Urinary bladder (tissue), 4 donors: Measurements from ENCODE around the gene TMOD1. TPM values are rescaled to one million over a fixed set of nuclear protein-coding genes. Genes with fewer than 3 reads are reported as not detected.
"Not testable (repeated sequence)": the region's sequence is repeated elsewhere in the genome, so short reads cannot be mapped to it uniquely, and the experiment has no call there.

Experiments used
- DNase-seq: peaks from one replicate; pipeline ENCODE4 v3.0.0-alpha.2; 2015; ENCODE audit errors: extremely low spot score
- H3K27ac ChIP-seq: one replicate; pipeline ENCODE4 v1.5.1; 2013; ENCODE audit warnings: low read depth, mild to moderate bottlenecking, moderate library complexity
- H3K36me3 ChIP-seq: one replicate; pipeline ENCODE4 v1.6.1; 2013; ENCODE audit warnings: mild to moderate bottlenecking, moderate library complexity; ENCODE audit not compliant: insufficient read depth
- H3K4me1 ChIP-seq: one replicate; pipeline ENCODE4 v1.6.1; 2013; ENCODE audit warnings: mild to moderate bottlenecking, moderate library complexity; ENCODE audit not compliant: insufficient read depth
- H3K4me3 ChIP-seq: one replicate; pipeline ENCODE4 v1.5.1; 2013; ENCODE audit warnings: low read depth, low read length
- WGBS: extraction: QIAGEN DNeasy Blood & Tissue Kit; methylation state at CpG from one replicate; pipeline ENCODE4 v1.1.7; 2013; 5-methylcytosine and 5-hydroxymethylcytosine counted together
- polyA plus RNA-seq: library from polyadenylated mRNA; stranded (reverse); fragments of 200-250 nt; gene quantifications from one replicate; pipeline ENCODE4 v1.2.3, GENCODE V29; 2013
- total RNA-seq: library from RNA; depleted of rRNA; stranded (reverse); fragments of >200 nt; gene quantifications from one replicate; pipeline ENCODE4 v1.2.3, GENCODE V29; 2014
- donor health status: healthy with polysubstance abuse.
- donor health status: healthy.

TMOD1 gene
- total and polyA plus RNA-seq, 2 donors, result 9.3 to 36.6 TPM

DNA sequence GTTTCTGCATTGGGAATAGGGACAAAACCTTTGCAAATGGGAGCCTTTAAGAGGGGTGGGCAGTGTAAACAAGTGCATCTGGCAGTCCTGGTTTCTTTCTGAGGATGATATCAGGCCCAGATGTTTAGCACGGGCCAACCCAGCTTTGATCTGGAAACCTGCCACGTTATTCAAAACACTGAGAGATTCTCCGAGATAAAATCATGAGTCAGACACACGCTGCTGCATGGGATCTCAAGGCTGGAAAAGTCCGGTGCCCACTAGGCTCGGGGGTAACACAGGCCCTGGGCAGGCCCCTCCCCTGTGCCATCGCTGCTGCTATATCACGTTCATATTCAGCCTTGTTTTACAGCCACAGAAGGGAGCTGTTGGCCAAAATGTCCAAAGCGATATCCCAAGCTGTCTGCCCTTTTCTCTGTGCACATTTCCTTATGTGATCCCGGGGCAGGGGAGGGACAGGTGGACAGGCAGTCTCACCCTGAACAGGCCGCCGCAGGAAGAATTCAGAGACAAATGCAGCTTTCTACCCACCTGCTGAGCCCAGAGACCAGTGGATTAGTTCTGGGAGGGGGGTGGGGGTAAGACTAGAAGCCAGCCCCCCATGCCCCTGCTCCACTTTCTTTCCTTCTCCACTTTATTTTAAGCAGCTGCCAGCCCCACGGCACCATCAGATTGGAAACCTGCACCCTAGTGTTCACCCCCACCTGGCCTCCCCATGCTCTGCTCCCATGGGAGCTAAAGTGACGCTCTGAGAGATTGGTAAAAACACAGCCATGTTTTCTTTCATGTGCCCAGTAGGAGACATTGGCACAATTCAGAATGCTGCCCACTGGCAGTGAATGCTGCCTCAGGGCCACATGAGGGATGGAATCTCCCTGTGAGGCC lies 63.1 kb downstream of the TMOD1 start:
- H3K27ac ChIP-seq, result no peak overlapping the region
- 23% methylated on average over 14 of the region's 14 CpGs for WGBS
- no peak overlapping the region for H3K4me3 ChIP-seq
- H3K4me1 ChIP-seq, result peaks cover 4% of the 10 kb centered on the region
- H3K36me3 ChIP-seq, result peaks cover under 1% of the 10 kb centered on the region
- DNase-seq, result no peak

DNA sequence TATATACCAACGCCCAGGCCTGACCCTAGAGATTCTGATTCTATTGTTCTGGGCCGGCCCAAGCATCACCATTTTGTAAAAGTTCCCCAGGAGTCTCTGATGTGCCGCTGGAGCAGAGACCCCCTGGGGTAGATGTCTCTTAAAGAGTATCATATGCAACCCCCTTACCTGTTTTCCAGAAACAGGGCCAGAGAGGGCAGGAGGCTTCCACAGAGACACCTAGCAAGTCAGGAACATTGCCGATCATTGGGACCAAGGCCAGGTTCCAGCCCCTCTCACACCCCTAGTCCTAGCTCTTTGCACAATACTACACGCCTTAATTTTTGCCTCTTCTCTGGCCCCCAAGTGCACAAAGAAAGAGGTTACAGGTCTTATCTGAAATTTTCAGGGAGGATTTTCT lies 63.8 kb downstream of the TMOD1 start:
- Histone ChIP-seq H3K4me3 (no peak overlapping the region), H3K4me1 (peaks cover 4% of the 10 kb centered on the region), H3K27ac (no peak overlapping the region), H3K36me3 (peaks cover 2% of the 10 kb centered on the region)
- no peak for DNase-seq
- WGBS, result 89% methylated on average over 5 of the region's 5 CpGs

DNA sequence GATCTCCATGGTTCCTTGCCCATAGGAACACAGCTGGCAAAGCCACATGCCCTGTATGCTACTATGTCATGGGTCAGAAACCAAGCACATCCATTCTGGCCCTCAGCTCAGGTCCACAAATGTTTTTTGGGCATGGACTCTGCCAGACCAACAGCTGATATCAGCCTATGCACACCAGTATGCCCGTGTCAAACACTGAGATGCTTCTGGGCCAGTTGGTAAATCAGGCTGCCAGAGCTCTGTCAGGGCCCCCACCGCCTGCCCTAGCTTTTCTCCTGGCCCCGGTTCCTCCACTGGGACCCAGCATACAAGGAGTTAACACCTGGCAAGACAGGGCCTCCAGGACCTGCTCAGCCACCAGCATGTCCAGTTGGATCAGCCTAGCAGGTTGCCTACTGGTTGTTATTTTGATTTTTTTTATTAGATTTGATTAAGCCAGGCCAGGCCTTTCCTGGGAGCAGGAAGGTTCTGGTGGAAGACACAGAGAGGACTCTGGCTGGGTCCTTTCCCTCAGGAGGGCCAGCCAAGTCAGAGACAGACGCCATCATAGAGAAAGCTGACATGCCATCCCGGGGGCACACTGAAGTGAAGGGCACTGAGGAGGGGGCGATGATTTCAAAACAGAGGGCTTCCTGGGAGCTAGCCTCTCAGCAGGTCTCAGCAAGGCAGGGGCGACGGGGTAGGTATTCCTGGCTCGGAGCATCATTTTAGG lies 65.9 kb downstream of the TMOD1 start:
- Histone ChIP-seq H3K4me3 (no peak overlapping the region), H3K4me1 (peaks cover 4% of the 10 kb centered on the region), H3K36me3 (peaks cover 2% of the 10 kb centered on the region), H3K27ac (no peak overlapping the region)
- DNase-seq, result no peak
- 87% methylated on average over 9 of the region's 9 CpGs for WGBS

DNA sequence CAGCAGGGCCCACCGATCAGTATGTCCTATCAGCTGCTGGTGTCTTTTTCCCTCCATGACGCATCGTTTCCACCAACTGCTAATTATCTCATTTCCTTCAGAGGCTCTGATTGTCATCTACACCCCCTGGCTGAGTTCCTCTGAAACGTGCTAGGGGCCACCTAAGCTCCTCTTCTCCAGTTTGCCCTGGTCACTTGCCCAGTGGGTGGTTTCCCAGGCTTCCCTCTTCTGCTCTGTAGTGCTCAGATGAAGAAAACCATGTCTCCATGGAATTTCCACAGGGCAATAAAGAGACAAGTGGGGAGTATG lies 66.4 kb downstream of the TMOD1 start:
- no peak overlapping the region for H3K4me3 ChIP-seq
- 68% methylated on average over 4 of the region's 4 CpGs for WGBS
- peaks cover 4% of the 10 kb centered on the region for H3K4me1 ChIP-seq
- no peak for DNase-seq
- no peak overlapping the region for H3K27ac ChIP-seq
- H3K36me3 ChIP-seq, result peaks cover 2% of the 10 kb centered on the region

DNA sequence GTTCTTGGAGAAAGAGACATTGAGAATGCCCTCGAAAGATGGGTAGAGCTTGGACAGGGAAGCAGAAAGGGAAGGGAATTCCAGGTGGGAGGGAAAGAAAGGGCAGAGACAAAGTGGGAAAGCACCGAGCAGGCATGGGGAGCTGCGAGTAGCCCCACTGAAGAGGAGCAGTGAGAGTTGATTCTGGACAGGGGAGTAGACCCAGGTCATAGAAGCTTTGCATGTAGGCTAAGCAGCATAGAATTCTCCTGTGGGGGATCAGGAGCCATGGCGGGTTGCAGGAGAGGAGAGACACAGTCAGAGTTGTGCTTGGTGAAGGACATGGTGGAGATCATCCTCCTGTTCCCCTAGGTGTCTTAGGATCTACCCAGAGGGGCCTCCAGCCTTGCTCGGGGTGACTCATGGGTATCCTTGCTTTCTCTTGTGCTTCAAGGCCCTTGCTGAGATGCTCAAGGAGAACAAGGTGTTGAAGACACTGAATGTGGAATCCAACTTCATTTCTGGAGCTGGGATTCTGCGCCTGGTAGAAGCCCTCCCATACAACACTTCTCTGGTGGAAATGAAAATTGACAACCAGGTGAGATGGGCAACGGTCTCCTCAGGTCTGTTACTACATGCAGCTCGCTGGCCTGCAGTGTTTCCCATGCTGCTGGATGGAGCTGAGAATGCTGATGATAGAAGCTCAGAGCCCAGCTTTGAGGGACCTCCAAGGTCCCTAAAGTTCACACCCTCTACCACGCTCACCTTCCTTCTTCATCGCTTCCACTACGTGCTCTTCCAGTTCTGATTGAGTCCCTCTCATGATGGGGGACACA lies 67.2 kb downstream of the TMOD1 start:
- no peak overlapping the region for H3K27ac ChIP-seq
- H3K4me3 ChIP-seq, result no peak overlapping the region
- 95% methylated on average over 11 of the region's 11 CpGs for WGBS
- no peak for DNase-seq
- H3K4me1 ChIP-seq, result peaks cover 4% of the 10 kb centered on the region
- peaks cover 2% of the 10 kb centered on the region for H3K36me3 ChIP-seq

DNA sequence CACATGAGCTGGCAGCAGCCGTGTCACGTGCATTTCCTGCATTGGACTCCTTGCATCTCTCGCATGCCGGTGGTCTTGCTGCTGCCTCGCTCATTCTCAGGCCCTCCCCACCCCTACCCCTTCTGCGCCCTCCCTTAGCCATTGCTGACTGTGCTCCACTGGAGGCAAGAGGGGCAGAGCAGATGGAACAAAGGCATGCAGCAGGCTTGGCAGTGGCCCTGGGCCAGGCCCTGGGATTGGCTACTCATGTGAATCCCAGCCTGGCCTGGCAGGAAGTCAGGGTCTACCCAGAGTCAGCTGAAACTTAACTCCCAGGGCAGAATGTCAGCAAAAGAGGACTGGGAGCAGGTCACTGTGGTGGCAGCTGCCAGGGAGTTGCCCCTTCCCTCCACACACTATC lies 69.4 kb downstream of the TMOD1 start:
- Histone ChIP-seq H3K27ac (no peak overlapping the region), H3K36me3 (peaks cover 2% of the 10 kb centered on the region)
- 72% methylated on average over 6 of the region's 6 CpGs for WGBS

DNA sequence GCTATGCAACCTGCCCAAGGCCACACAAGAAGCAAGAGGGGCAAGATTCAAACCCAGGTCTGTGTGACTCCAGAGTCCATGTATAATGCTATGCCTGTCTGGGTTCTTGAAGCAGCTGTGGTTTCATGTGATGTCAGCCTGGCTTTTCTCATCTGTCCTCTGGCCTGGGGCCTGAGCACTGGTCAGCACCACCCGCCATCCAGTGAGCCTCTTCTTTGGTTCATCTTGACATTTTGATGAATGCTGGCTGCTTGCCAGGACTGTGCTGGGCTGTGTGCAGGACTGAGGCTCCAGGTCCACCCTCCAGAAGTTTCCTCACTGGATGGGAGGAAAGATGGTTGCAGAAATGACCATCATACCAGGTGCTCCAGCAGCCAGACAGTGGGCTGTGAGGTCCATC lies 70.2 kb downstream of the TMOD1 start:
- Histone ChIP-seq H3K4me3 (no peak overlapping the region), H3K36me3 (peaks cover 2% of the 10 kb centered on the region), H3K4me1 (peaks cover 2% of the 10 kb centered on the region), H3K27ac (no peak overlapping the region)
- no peak for DNase-seq
- 22% methylated on average over 1 of the region's 1 CpG for WGBS

More for the DNA sequence above, 69.4 kb downstream of the TMOD1 start:
- H3K4me1 ChIP-seq, result peaks cover 2% of the 10 kb centered on the region
- DNase-seq, result no peak
- no peak overlapping the region for H3K4me3 ChIP-seq

DNA sequence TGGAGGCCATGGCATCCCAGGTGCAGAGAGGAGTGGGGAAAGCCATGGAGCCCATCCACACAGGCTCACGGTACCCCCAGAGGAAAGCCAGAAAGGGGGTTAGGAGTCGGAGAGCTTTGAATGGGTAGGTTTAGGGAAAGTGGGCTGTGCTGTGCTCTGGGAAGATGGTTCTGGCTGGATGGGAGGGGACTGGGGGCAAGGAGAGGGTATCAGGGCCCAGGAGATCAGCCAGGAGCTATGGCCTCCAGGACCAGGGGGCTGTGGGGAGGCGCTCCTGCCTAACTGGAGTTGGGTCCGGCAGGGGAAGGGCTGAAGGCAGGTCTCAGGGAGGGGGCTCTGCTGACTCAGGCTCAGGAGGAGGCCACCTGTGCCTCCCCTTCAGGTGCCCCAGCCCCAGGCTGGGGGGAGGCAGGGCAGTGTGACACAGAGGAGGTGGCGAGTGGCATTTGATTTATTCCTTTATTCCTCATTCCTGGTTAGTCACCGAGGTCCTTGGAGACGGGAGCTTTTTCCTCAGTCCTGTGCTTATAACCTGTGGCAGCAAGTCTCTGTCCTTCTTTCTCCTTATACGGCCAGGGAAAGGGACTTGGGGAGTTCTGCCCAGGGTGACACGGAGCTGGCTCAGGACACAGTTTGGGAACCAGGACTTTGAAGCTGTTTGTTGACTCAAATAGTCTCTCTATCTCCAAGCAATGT lies 70.9 kb downstream of the TMOD1 start:
- H3K36me3 ChIP-seq, result peaks cover 2% of the 10 kb centered on the region
- no peak overlapping the region for H3K4me3 ChIP-seq
- H3K4me1 ChIP-seq, result peaks cover 2% of the 10 kb centered on the region
- DNase-seq, result no peak
- WGBS, result 83% methylated on average over 9 of the region's 9 CpGs
- H3K27ac ChIP-seq, result no peak overlapping the region

DNA sequence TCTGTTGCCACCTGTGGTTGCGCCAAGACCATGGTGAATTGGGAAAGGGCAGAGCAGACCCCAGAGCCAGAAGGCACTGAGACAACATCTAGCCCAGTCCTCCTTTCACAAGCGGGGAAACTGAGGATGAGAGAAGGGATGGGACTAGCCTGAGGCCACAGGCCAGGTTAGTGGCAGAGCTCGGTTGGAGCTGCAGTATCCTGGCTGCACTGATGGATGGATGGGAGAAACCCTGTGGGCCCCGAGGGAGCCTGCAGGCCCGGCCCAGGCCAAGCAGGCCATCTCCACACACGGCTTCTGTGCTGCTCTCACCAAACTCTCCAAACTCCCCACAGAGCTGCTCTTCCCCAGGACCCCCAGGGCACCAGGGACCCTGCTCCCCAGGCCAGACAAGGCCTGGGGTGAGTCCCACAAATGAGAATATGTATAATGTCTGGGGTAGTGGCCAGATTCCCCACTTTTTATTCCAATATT lies 71.5 kb downstream of the TMOD1 start:
- Histone ChIP-seq H3K4me3 (no peak overlapping the region), H3K27ac (no peak overlapping the region), H3K36me3 (peaks cover 2% of the 10 kb centered on the region), H3K4me1 (no peaks in the 10 kb centered on the region)
- whole genome bisulfite sequencing, result 92% methylated on average over 6 of the region's 6 CpGs
- DNase-seq, result no peak

DNA sequence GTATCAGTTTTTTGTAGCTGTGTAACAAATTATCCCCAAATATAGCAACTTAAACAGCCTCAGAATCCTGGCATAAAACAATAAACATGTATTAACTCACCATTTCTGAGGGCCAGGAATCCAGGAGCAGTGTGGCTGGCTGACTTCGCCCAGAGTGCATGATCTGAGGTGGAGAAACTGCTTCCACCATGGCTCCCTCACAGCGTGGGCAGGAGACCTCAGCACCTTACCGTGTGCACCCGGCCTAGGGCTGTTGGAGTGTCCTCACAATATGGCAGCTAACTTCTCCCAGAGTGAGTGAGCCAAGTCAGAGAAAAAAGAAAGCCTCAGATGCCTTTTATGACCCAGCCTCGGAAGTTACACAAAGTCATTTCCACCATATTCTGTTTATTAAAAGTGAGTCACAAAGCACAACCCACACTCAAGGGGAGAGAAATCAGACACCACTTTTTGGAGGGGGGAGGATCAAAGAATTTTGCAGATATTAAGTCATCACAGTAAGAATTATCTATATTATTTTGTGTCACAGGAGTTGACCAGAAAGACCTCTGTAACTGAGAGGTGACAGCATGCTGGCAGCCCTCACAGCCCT lies 72.1 kb downstream of the TMOD1 start:
- Histone ChIP-seq H3K4me1 (no peaks in the 10 kb centered on the region), H3K4me3 (no peak overlapping the region), H3K27ac (no peak overlapping the region), H3K36me3 (peaks cover 2% of the 10 kb centered on the region)
- WGBS, result 89% methylated on average over 5 of the region's 5 CpGs
- DNase-seq, result no peak

DNA sequence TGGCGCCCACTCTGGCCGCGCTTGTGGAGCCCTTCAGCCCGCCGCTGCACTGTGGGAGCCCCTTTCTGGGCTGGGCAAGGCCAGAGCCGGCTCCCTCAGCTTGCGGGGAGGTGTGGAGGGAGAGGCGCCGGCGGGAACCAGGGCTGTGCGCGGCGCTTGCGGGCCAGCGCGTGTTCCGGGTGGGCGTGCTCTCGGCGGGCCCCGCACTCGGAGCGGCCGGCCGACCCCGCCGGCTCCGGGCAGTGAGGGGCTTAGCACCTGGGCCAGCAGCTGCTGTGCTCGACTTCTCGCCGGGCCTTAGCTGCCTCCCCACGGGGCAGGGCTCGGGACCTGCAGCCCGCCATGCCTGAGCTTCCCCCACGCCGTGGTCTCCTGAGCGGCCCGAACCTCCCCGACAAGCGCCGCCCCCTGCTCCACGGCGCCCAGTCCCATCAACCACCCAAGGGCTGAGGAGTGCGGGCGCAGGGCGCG lies 72.7 kb downstream of the TMOD1 start:
- DNase-seq, H3K36me3 ChIP-seq, H3K4me3 ChIP-seq, H3K4me1 ChIP-seq, H3K27ac ChIP-seq: not testable (repeated sequence)
- 97% methylated on average over 47 of the region's 47 CpGs for WGBS

DNA sequence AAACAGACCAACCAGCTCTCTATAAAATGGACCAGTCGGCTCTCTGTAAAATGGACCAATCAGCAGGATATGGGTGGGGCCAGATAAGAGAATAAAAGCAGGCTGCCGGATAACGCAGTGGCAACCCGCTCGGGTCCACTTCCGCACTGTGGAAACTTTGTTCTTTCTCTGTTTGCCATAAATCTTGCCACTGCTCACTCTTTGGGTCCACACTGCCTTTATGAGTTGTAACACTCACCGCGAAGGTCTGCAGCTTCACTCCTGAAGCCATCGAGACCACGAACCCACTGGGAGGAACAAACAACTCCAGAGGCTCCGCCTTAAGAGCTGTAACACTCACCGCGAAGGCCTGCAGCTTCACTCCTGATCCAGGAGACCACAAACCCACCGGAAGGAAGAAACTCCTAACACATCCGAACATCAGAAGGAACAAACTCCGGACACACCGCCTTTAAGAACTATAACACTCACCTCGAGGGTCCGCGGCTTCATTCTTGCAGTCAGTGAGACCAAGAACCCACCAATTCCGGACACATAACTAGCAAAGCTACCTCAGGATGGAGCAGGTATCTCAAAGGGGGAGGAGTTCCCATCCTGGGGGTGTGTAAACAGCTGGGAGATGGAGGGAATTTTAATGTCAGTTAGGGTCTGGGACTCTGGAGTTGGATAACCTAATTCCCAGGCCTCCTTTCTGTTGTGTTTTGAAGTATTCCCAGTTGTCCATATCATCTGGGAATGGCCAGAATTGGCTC lies 73.6 kb downstream of the TMOD1 start:
- WGBS, result 79% methylated on average over 21 of the region's 21 CpGs
- H3K4me1 ChIP-seq, DNase-seq, H3K4me3 ChIP-seq, H3K36me3 ChIP-seq, H3K27ac ChIP-seq: not testable (repeated sequence)
